Placental epithelial cell (primary cell): ENCODE results near the gene TTLL13. TPM values are rescaled to one million over a fixed set of nuclear protein-coding genes. Genes with fewer than 3 reads are reported as not detected.

Source experiments
- small RNA-seq: library from RNA; depleted of rRNA; stranded (forward); fragments of <200 nt; gene quantifications from one replicate; pipeline ENCODE3, GENCODE V24; 2012
- total RNA-seq: library from RNA; depleted of rRNA; stranded (reverse); fragments of >200 nt; gene quantifications from 2 replicates; pipeline ENCODE4 v1.2.3, GENCODE V29; 2012

TTLL13 gene
- total RNA-seq: not detected in 2 replicates

GRCh38 chr15:90249203-90249863 lies at the start of gene TTLL13:
Gene TTLL13, plus strand, starts transcription at chr15:90249556. Its CDS starts 1,075 bp downstream, at chr15:90250631.

GRCh38 chr15:90201130-90201943 lies 48.0 kb upstream of the TTLL13 start, which contains the start of gene SEMA4B:
Gene SEMA4B, plus strand, starts transcription at chr15:90201330. Its CDS starts 249 bp downstream, at chr15:90201579.

GRCh38 chr15:90233387-90234095 lies 15.8 kb upstream of the TTLL13 start, which contains the start of gene CIB1:
Gene CIB1, minus strand, starts transcription at chr15:90233941. Its CDS starts 56 bp downstream, at chr15:90233885.

GRCh38 chr15:90234096-90234988 lies 15.0 kb upstream of the TTLL13 start, which contains the start of gene GDPGP1:
Gene GDPGP1, plus strand, starts transcription at chr15:90234209. Its CDS starts 6,700 bp downstream, at chr15:90240909.

GRCh38 chr15:90265271-90266060 lies 16.1 kb downstream of the TTLL13 start, which contains the start of gene NGRN:
Gene NGRN, plus strand, starts transcription at chr15:90265672. Its CDS starts 41 bp downstream, at chr15:90265713.

Small RNA genes within 50 kb of the gene (small RNA-seq; reads per million reads assigned to genes)
- not detected for gene AC091167.3
- gene RN7SL736P: not detected

Other genes starting within 250 kb of the TTLL13 start
- gene ZNF710, start 248.2 kb upstream of the TTLL13 start, total RNA-seq: 22.8 and 28.2 TPM in 2 replicates
- 164 and 219 TPM in 2 replicates for gene IDH2, start 147.1 kb upstream of the TTLL13 start, total RNA-seq
- gene SEMA4B, start 48.2 kb upstream of the TTLL13 start, total RNA-seq: 31.0 and 59.7 TPM in 2 replicates
- gene CIB1, start 15.6 kb upstream of the TTLL13 start, total RNA-seq: 16.8 and 17.3 TPM in 2 replicates
- gene GDPGP1, start 15.3 kb upstream of the TTLL13 start, total RNA-seq: 3.8 and 5.9 TPM in 2 replicates
- 57.7 and 82.4 TPM in 2 replicates for gene NGRN, start 16.1 kb downstream of the TTLL13 start, total RNA-seq
- gene ZNF774, start 102.7 kb downstream of the TTLL13 start, total RNA-seq: 1.6 and 1.7 TPM in 2 replicates
- 230 and 336 TPM in 2 replicates for gene IQGAP1, start 138.7 kb downstream of the TTLL13 start, total RNA-seq